Transverse colon (tissue), 4 donors: ENCODE results near the gene TMEM250. TPM values are rescaled to one million over a fixed set of nuclear protein-coding genes. Genes with fewer than 3 reads are reported as not detected.

Experiments
- DNase-seq: peaks from one replicate; pipeline ENCODE4 v3.0.0-alpha.2; 2019
- H3K27ac ChIP-seq, 4 donors: fragments of 200-600 bp; sonication (generic); 2 replicates each; pipeline ENCODE4 v1.5.1; 2016 to 2018; ENCODE audit warnings: inconsistent platforms in 4 of 4
- H3K27me3 ChIP-seq: fragments of 200-600 bp; sonication (generic); 2 replicates; pipeline ENCODE4 v1.5.1; 2017; ENCODE audit warnings: inconsistent platforms
- H3K36me3 ChIP-seq, 4 donors: fragments of 200-600 bp; sonication (generic); 2 replicates each; pipeline ENCODE4 v1.5.1; 2017 to 2019; ENCODE audit warnings: inconsistent platforms in 4 of 4
- H3K4me1 ChIP-seq, 4 donors: fragments of 200-600 bp; sonication (generic); 2 replicates each; pipeline ENCODE4 v1.5.1; 2017 to 2020; ENCODE audit warnings: inconsistent platforms in 4 of 4
- H3K4me3 ChIP-seq, 4 donors: fragments of 200-600 bp; sonication (generic); 1 replicate in 1 of 4; 2 replicates in 3 of 4; pipeline versions ENCODE4 v1.5.1 to v1.6.1; 2017 to 2019; ENCODE audit warnings: inconsistent platforms in 4 of 4
- H3K9me3 ChIP-seq, 2 donors: fragments of 200-600 bp; sonication (generic); 2 replicates each; pipeline ENCODE4 v1.5.1; 2017 to 2019; ENCODE audit warnings: inconsistent platforms in 2 of 2
- EP300 ChIP-seq: sonication (generic); formaldehyde crosslinking; IDR thresholded peaks from one replicate; pipeline ENCODE4 v1.6.1; 2017; ENCODE audit warnings: antibody characterized with exemption, low read depth
- POLR2A ChIP-seq: fragments of 450-650 bp; IDR thresholded peaks from one replicate; pipeline ENCODE4 v1.6.1; 2016; ENCODE audit warnings: antibody characterized with exemption, mild to moderate bottlenecking, moderate library complexity
- POLR2AphosphoS5 ChIP-seq, 3 donors: sonication (generic); formaldehyde crosslinking; IDR thresholded peaks; one replicate each; pipeline ENCODE4 v1.6.1; 2016; ENCODE audit warnings: antibody characterized with exemption in 3 of 3
- WGBS, 2 donors: methylation state at CpG; one replicate each; pipeline ENCODE4 v1.1.5; 2018; ENCODE audit warnings: low coverage in 1 of 2; 5-methylcytosine and 5-hydroxymethylcytosine counted together
- in situ Hi-C, 4 donors: fragments of 200-750 bp; cut with MboI; loops; one replicate each; pipeline versions ENCODE4 v1.15.0 to v1.15.1; 2017; ENCODE audit warnings: low sequenced_read_pairs in 3 of 4, low pct_ligation_motif_present in 1 of 4, low pct_unique_long_range_greater_than_20kb in 1 of 4
- intact Hi-C: fragments of 100-400 bp; cut with DNase I; formaldehyde crosslinking; loops from one replicate; pipeline ENCODE4 v1.15.1; 2023; ENCODE audit warnings: low total_unique reads
- total RNA-seq, 4 donors: library from RNA; depleted of rRNA; stranded (reverse); fragments of >200 nt; gene quantifications; one replicate each; pipeline ENCODE4 v1.1.0, GENCODE V29; 2016
- TF ChIP-seq, protein P1 (sequence below), 5 experiments: fragments of 200-600 bp in 3 of 5; fragments of 450-650 bp in 2 of 5; sonication (generic) in 3 of 5; IDR thresholded peaks; 1 replicate in 2 of 5; 2 replicates in 3 of 5; pipeline ENCODE4 v1.5.1; 2016 to 2017; ENCODE audit warnings: antibody characterized with exemption in 5 of 5, inconsistent platforms in 3 of 5, mild to moderate bottlenecking in 2 of 5, moderate library complexity in 1 of 5

Gene TMEM250
- total RNA-seq, 4 donors from 2014 or later, result 50.3 to 187 (median 86.6) TPM

DNA sequence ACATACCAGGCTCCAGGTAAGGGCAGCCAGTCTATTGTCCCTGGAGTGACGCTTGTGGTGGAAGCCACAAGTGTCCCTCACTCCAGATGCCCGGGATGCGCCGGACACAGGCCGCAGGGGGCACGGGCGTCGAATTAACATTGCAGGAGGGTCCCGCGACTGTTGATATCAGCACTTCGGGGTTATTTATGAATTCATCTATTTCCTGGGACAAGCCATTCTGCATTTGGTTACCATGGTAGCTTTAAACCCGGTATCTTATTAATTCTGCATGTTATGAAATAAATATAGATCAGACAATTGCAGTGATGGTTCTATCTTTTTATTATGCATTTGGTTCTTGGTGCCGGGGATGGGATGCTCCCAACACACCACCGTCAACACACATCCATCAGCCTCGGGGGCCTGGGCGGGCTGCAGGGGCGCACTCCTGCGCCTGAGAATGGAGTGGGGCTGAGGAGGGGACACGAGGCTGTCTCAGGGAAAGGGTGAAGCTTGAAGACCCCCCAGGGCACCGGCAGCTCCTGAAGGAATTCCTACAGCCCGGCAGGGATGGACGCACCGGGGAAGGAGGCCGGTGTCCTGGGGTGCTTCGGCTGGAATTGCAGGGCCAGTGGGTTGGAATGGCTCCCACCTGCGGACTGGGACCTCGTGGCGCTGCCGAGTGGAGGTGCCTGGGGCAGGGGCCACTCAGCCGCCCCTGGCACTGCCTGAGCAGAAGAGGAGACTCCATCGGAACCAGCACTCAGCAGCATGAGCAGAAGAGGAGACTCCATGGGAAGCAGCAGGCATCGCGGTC is 17.7 kb upstream of the TMEM250 start:
- in situ Hi-C loops, result no loop called here
- intact Hi-C loops, result no loop called here
- WGBS, 2 donors, result 76% methylated on average over 31 of the region's 33 CpGs; no CpG with 5 or more reads in 1 of the 2 donors

DNA sequence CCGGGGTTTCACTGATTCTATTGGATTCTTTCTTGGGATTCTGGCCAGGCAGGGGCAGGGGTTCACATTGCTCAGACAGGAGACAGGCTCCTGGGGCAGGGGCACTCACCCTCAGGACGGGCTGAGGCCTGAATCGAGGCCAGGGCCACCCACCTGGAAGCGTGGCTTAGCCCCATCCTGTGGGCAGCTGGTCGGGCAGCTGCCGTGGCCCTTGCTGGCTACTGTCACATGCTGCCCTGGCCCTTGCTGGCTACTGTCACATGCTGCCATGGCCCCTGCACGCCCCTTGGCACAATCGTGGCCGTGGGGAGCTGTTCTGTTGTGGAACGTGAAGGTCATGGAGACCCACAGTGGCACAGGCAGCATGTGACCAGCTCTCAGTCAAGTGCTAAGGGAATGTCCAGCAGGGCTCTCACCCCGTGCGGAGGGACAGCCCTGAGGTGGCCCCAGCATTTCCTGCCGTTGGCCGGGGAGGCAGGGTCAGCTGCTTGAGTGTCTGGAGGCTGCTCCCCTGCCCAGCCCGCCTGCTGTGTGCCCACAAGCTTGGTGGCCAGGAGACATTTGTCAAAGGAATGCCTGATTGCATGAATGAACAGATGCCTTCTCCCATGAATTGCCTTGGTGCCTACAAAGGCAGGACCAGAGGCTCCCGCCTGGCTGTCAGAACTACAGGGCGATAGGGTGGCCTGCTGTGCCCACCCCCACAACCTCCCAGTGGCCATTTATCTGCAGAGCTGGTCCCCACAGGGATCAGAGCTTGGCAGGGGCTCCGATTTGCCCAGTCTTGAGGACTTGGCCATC is 16.9 kb upstream of the TMEM250 start:
- intact Hi-C loops, result no loop called here
- Histone ChIP-seq H3K27me3 (peaks cover 87% of the 10 kb centered on the region), H3K27ac (no peak overlapping the region), H3K9me3 (no peaks in the 10 kb centered on the region), H3K4me3 (no peak overlapping the region), H3K4me1 (peaks cover 3 to 18% (median 14%) of the 10 kb centered on the region in 4 donors), H3K36me3 (no peaks in the 10 kb centered on the region)
- no peak for DNase-seq
- TF ChIP-seq POLR2A (no peak), POLR2AphosphoS5 (IDR thresholded peaks at IDR 0.05) (no peak), EP300 (no peak)
- TF ChIP-seq, protein P1, sequence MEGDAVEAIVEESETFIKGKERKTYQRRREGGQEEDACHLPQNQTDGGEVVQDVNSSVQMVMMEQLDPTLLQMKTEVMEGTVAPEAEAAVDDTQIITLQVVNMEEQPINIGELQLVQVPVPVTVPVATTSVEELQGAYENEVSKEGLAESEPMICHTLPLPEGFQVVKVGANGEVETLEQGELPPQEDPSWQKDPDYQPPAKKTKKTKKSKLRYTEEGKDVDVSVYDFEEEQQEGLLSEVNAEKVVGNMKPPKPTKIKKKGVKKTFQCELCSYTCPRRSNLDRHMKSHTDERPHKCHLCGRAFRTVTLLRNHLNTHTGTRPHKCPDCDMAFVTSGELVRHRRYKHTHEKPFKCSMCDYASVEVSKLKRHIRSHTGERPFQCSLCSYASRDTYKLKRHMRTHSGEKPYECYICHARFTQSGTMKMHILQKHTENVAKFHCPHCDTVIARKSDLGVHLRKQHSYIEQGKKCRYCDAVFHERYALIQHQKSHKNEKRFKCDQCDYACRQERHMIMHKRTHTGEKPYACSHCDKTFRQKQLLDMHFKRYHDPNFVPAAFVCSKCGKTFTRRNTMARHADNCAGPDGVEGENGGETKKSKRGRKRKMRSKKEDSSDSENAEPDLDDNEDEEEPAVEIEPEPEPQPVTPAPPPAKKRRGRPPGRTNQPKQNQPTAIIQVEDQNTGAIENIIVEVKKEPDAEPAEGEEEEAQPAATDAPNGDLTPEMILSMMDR (IDR thresholded peaks at IDR 0.05), result no peak
- in situ Hi-C loops, result no loop called here
- WGBS, 2 donors, result 51% methylated on average over 12 of the region's 18 CpGs; no CpG with 5 or more reads in 1 of the 2 donors

More for the DNA sequence above, 17.7 kb upstream of the TMEM250 start:
- TF ChIP-seq EP300 (no peak), POLR2A (no peak)
- TF ChIP-seq, protein P1 (IDR thresholded peaks at IDR 0.05), result no peak
- no peaks in the 10 kb centered on the region for H3K36me3 ChIP-seq
- no peaks in the 10 kb centered on the region for H3K9me3 ChIP-seq
- H3K4me1 ChIP-seq, result peaks cover 3 to 16% (median 12%) of the 10 kb centered on the region in 4 donors
- DNase-seq, result no peak
- peaks cover 80% of the 10 kb centered on the region for H3K27me3 ChIP-seq
- H3K4me3 ChIP-seq, result no peak overlapping the region
- no peak overlapping the region for H3K27ac ChIP-seq

DNA sequence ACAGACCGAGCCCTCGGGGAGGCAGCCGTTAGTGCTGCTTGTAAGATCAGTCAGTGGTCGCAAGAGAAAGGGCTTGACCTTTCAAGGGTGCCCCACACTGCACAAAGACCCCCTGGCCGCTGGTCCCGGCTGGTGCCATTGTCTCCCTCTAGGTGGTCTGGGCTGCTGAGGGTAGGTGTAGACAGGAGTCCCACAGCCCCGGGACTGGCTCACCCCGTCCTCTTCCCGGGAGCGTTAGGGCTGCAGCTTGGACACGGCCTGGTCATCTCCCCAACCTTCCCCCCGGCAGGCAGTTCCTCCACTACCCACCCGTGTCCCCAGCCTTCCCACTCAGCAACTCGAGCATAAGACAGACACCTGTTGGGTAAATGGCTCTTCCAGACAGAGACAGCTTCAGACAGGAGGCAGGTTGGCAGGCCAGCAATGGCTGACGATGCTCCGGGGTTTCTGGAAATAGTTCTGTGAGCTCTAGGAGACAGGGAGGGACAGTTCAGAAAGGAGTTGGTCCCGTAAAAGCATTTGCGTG is 15.3 kb upstream of the TMEM250 start:
- no peak overlapping the region for H3K4me3 ChIP-seq
- peaks cover 3 to 18% (median 14%) of the 10 kb centered on the region in 4 donors for H3K4me1 ChIP-seq
- TF ChIP-seq, protein P1 (IDR thresholded peaks at IDR 0.05), result no peak
- TF ChIP-seq EP300, result no peak
- no peak for TF ChIP-seq POLR2A
- TF ChIP-seq POLR2AphosphoS5 (IDR thresholded peaks at IDR 0.05), result no peak
- H3K9me3 ChIP-seq, result no peaks in the 10 kb centered on the region
- WGBS, 2 donors, result 25% methylated on average over 14 of the region's 18 CpGs; no CpG with 5 or more reads in 1 of the 2 donors
- in situ Hi-C loops, result no loop called here
- DNase-seq, result no peak
- no peak overlapping the region for H3K27ac ChIP-seq
- intact Hi-C loops, result no loop called here
- peaks cover 93% of the 10 kb centered on the region for H3K27me3 ChIP-seq
- H3K36me3 ChIP-seq, result no peaks in the 10 kb centered on the region
